C4-2B (cell line): ENCODE data around the gene ISYNA1.

Experiments used
- ZFX ChIP-seq: fragments of 450-650 bp; IDR thresholded peaks from 2 replicates; pipeline ENCODE4 v1.6.1; 2017
- TF ChIP-seq, protein P1 (sequence below): fragments of 450-650 bp; conservative IDR thresholded peaks from 2 replicates; pipeline ENCODE4 v1.5.1; 2017; ENCODE audit warnings: mild to moderate bottlenecking

DNA sequence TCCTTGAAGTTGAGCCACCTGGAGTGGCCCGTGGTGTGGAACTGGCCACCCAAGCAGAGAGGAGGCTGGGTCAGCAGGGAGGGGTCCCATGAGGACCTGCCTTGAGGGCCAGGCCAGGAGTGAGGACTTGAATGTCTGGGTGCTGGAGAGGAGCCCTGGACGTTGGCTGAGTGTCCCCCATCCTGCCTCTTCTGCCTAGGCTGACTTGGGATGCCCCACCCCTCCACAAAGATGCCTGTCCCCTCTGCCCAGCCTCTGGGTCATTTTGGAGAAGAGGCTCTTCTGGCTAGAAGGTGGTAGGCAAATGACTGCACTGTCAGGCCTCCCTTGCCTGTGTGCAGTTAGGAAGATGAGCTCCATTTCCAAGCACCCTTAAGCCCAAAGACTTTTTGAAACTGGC is 17.0 kb downstream of the ISYNA1 start:
- TF ChIP-seq, protein P1, sequence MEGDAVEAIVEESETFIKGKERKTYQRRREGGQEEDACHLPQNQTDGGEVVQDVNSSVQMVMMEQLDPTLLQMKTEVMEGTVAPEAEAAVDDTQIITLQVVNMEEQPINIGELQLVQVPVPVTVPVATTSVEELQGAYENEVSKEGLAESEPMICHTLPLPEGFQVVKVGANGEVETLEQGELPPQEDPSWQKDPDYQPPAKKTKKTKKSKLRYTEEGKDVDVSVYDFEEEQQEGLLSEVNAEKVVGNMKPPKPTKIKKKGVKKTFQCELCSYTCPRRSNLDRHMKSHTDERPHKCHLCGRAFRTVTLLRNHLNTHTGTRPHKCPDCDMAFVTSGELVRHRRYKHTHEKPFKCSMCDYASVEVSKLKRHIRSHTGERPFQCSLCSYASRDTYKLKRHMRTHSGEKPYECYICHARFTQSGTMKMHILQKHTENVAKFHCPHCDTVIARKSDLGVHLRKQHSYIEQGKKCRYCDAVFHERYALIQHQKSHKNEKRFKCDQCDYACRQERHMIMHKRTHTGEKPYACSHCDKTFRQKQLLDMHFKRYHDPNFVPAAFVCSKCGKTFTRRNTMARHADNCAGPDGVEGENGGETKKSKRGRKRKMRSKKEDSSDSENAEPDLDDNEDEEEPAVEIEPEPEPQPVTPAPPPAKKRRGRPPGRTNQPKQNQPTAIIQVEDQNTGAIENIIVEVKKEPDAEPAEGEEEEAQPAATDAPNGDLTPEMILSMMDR, result no peak
- no peak for TF ChIP-seq ZFX
